A549 (cell line): ENCODE measurements around the gene LRRC71. TPM values are rescaled to one million over a fixed set of nuclear protein-coding genes. Genes with fewer than 3 reads are reported as not detected.

Experiments used
- ATAC-seq, 2 experiments: fragments of 200-7000 bp in 1 of 2; fragments of >200 bp in 1 of 2; cut with Nextera tagmentation in 1 of 2; cut with Tn5 transposase in 1 of 2; 3 replicates each; pipeline versions ENCODE4 v1.8.0 to v1.9.1; 2018 to 2020; ENCODE audit warnings: mild to moderate bottlenecking in 1 of 2, moderate library complexity in 1 of 2
- CTCF ChIA-PET: fragments of 300-600 bp; sonication (Branson Sonifier 250); formaldehyde crosslinking; extraction: SDS; loops from one replicate; lab custom pipeline; 2021; ENCODE audit warnings: antibody characterized with exemption, inconsistent platforms; lab: Yijun Ruan, JAX
- POLR2A ChIA-PET: fragments of 350-600 bp; formaldehyde crosslinking; extraction: SDS; loops from one replicate; lab custom pipeline; 2021; ENCODE audit warnings: antibody characterized with exemption, inconsistent platforms; lab: Yijun Ruan, JAX
- DNase-seq, 2 experiments: peaks; one replicate each; pipeline versions ENCODE4 v3.0.0 to v3.0.0-alpha.2; 2011 to 2016; ENCODE audit warnings: low read depth in 1 of 2, low spot score in 1 of 2
- FAIRE-seq: peaks from 2 replicates; lab custom pipeline; 2011; peaks lifted over from hg19 to GRCh38; lab: Jason Lieb, UNC
- H3K27ac ChIP-seq, 2 experiments: fragments of >200 bp; sonication (Bioruptor Twin); formaldehyde crosslinking; 3 replicates each; pipeline ENCODE4 v1.5.1; 2016 to 2017
- H3K4me1 ChIP-seq: fragments of >200 bp; sonication (Bioruptor Twin); formaldehyde crosslinking; 3 replicates; pipeline ENCODE4 v1.6.1; 2016
- H3K4me2 ChIP-seq: fragments of >200 bp; sonication (Bioruptor Twin); formaldehyde crosslinking; 3 replicates; pipeline ENCODE4 v1.6.1; 2016
- H3K4me3 ChIP-seq: fragments of >200 bp; sonication (Bioruptor Twin); formaldehyde crosslinking; 3 replicates; pipeline ENCODE4 v1.5.1; 2016
- H3K9me3 ChIP-seq: fragments of >200 bp; sonication (Bioruptor Twin); formaldehyde crosslinking; 3 replicates; pipeline ENCODE4 v1.6.1; 2016
- BHLHE40 ChIP-seq: IDR thresholded peaks from 2 replicates; pipeline ENCODE4 v1.6.1; 2012; ENCODE audit warnings: low read depth, low read length, inconsistent platforms
- CEBPB ChIP-seq, 2 experiments: fragments of >200 bp in 1 of 2; sonication (Bioruptor Twin) in 1 of 2; formaldehyde crosslinking in 1 of 2; IDR thresholded peaks; 2 replicates each; pipeline ENCODE4 v1.6.1; 2012 to 2016
- CHD2 ChIP-seq: fragments of 150-350 bp; IDR thresholded peaks from 2 replicates; pipeline ENCODE4 v1.6.1; 2014; ENCODE audit warnings: low read length; ENCODE audit not compliant: partially characterized antibody
- EHF ChIP-seq: fragments of 250-450 bp; sonication (Bioruptor Pico); IDR thresholded peaks from 2 replicates; pipeline ENCODE4 v1.5.0; 2020; ENCODE audit warnings: mild to moderate bottlenecking
- EHMT2 ChIP-seq: fragments of 200-600 bp; sonication (generic); IDR thresholded peaks from 2 replicates; pipeline ENCODE4 v1.6.1; 2016; ENCODE audit warnings: antibody characterized with exemption, low read depth, mild to moderate bottlenecking, moderate library complexity
- EP300 ChIP-seq, 2 experiments: fragments of >200 bp; sonication (Bioruptor Twin); formaldehyde crosslinking; IDR thresholded peaks; 2 replicates in 1 of 2; 3 replicates in 1 of 2; pipeline ENCODE4 v1.6.1; 2016 to 2017
- ESRRA ChIP-seq: fragments of 150-350 bp; IDR thresholded peaks from 2 replicates; pipeline ENCODE4 v1.6.1; 2014; ENCODE audit warnings: mild to moderate bottlenecking, low read length, borderline replicate concordance
- HDAC2 ChIP-seq: fragments of 200-600 bp; sonication (generic); IDR thresholded peaks from 2 replicates; pipeline ENCODE4 v1.6.1; 2016
- HEYL ChIP-seq: fragments of 250-450 bp; sonication (Bioruptor Pico); IDR thresholded peaks from 2 replicates; pipeline ENCODE4 v1.8.0; 2021; ENCODE audit warnings: mild to moderate bottlenecking, moderate library complexity
- HOXA7 ChIP-seq: fragments of 250-450 bp; sonication (Bioruptor Pico); IDR thresholded peaks from 2 replicates; pipeline ENCODE4 v1.5.0; 2020; ENCODE audit warnings: mild to moderate bottlenecking, moderate library complexity
- JUN ChIP-seq, 2 experiments: fragments of >200 bp; sonication (Bioruptor Twin); formaldehyde crosslinking; IDR thresholded peaks; 2 replicates in 1 of 2; 3 replicates in 1 of 2; pipeline ENCODE4 v1.6.1; 2016 to 2017
- JUNB ChIP-seq: fragments of >200 bp; sonication (Bioruptor Twin); formaldehyde crosslinking; IDR thresholded peaks from 2 replicates; pipeline ENCODE4 v1.6.1; 2016
- KDM1A ChIP-seq: fragments of 200-600 bp; sonication (generic); IDR thresholded peaks from 2 replicates; pipeline ENCODE4 v1.6.1; 2016; ENCODE audit warnings: low read depth, mild to moderate bottlenecking
- MAFK ChIP-seq: fragments of 450-650 bp; IDR thresholded peaks from 2 replicates; pipeline ENCODE4 v1.6.1; 2014; ENCODE audit not compliant: partially characterized antibody
- MYC ChIP-seq: IDR thresholded peaks from 2 replicates; pipeline ENCODE4 v1.6.1; 2012; ENCODE audit warnings: mild to moderate bottlenecking, inconsistent platforms, low read length, improper control_type of control experiment, borderline replicate concordance
- NFE2L2 ChIP-seq: fragments of 150-350 bp; conservative IDR thresholded peaks from 2 replicates; pipeline ENCODE4 v1.6.1; 2014; ENCODE audit warnings: low read length
- NPAS2 ChIP-seq: fragments of 250-450 bp; sonication (Bioruptor Pico); IDR thresholded peaks from 2 replicates; pipeline ENCODE4 v1.8.0; 2022; ENCODE audit warnings: mild to moderate bottlenecking, moderate library complexity, borderline replicate concordance
- POLR2A ChIP-seq: IDR thresholded peaks from 2 replicates; pipeline ENCODE4 v1.6.1; 2012; ENCODE audit warnings: mild to moderate bottlenecking, low read length
- POLR2AphosphoS2 ChIP-seq: conservative IDR thresholded peaks from 2 replicates; pipeline ENCODE4 v1.6.1; 2012; ENCODE audit warnings: low read length, improper control_type of control experiment, inconsistent platforms
- RARB ChIP-seq: fragments of 250-450 bp; sonication (Bioruptor Pico); IDR thresholded peaks from 2 replicates; pipeline ENCODE4 v1.8.0; 2021; ENCODE audit warnings: mild to moderate bottlenecking, moderate library complexity
- RFX5 ChIP-seq: fragments of 450-650 bp; IDR thresholded peaks from 2 replicates; pipeline ENCODE4 v1.7.1; 2014; ENCODE audit warnings: antibody characterized with exemption, mild to moderate bottlenecking, moderate library complexity
- SMC3 ChIP-seq: fragments of >200 bp; sonication (Bioruptor Twin); formaldehyde crosslinking; IDR thresholded peaks from 3 replicates; pipeline ENCODE4 v1.6.1; 2018; ENCODE audit warnings: inconsistent platforms
- SREBF2 ChIP-seq: fragments of 450-650 bp; IDR thresholded peaks from 2 replicates; pipeline ENCODE4 v1.6.1; 2014; ENCODE audit warnings: mild to moderate bottlenecking, moderate library complexity
- TP53 ChIP-seq: fragments of 250-450 bp; sonication (Bioruptor Pico); IDR thresholded peaks from 2 replicates; pipeline ENCODE4 v1.5.0; 2021; ENCODE audit warnings: mild to moderate bottlenecking, moderate library complexity
- ZC3H11A ChIP-seq: fragments of 450-650 bp; IDR thresholded peaks from 2 replicates; pipeline ENCODE4 v1.6.1; 2014; ENCODE audit warnings: antibody characterized with exemption, mild to moderate bottlenecking
- ZFP36 ChIP-seq: fragments of 450-650 bp; IDR thresholded peaks from 2 replicates; pipeline ENCODE4 v1.6.1; 2014; ENCODE audit warnings: borderline replicate concordance; ENCODE audit not compliant: partially characterized antibody
- WGBS: methylation state at CpG from one replicate; pipeline ENCODE4 v1.1.6; 2017; ENCODE audit errors: missing lambda C conversion rate; 5-methylcytosine and 5-hydroxymethylcytosine counted together
- polyA plus RNA-seq, 4 experiments: library from polyadenylated mRNA; depleted of rRNA in 3 of 4; stranded (reverse); fragments of >200 nt; fragmentation: RNase III in 1 of 4; extraction: RNeasy Plus Mini Kit Qiagen cat#74134 plus additional on column Dnase treatment in 1 of 4; gene quantifications; 2 replicates in 3 of 4; 3 replicates in 1 of 4; pipeline ENCODE4 v1.2.3, GENCODE V29; 2011 to 2017
- TF ChIP-seq, protein P1 (sequence below): fragments of 150-350 bp; IDR thresholded peaks from 2 replicates; pipeline ENCODE4 v1.6.1; 2014; ENCODE audit warnings: low read depth, mild to moderate bottlenecking, low read length
- TF ChIP-seq, protein P2 (sequence below): IDR thresholded peaks from 2 replicates; pipeline ENCODE4 v1.6.1; 2012
- TF ChIP-seq, protein P3 (sequence below): IDR thresholded peaks from 2 replicates; pipeline ENCODE4 v1.6.1; 2012; ENCODE audit warnings: low read depth, borderline replicate concordance
- TF ChIP-seq, protein P4 (sequence below): fragments of 200-600 bp; sonication (generic); IDR thresholded peaks from 2 replicates; pipeline ENCODE4 v1.6.1; 2016; ENCODE audit warnings: antibody characterized with exemption, mild to moderate bottlenecking, moderate library complexity
- TF ChIP-seq, protein P5 (sequence below): fragments of >200 bp; sonication (Bioruptor Twin); formaldehyde crosslinking; IDR thresholded peaks from 3 replicates; pipeline ENCODE4 v1.5.1; 2016
- TF ChIP-seq, protein P6 (sequence below): fragments of 250-450 bp; sonication (Bioruptor Pico); IDR thresholded peaks from 2 replicates; pipeline ENCODE4 v1.5.0; 2020; ENCODE audit warnings: low read depth, mild to moderate bottlenecking, moderate library complexity

Gene LRRC71
- polyA plus RNA-seq, 2 of the 4 experiments (the other 2 are of a cell fraction): 0.10 TPM; not detected in 1

DNA sequence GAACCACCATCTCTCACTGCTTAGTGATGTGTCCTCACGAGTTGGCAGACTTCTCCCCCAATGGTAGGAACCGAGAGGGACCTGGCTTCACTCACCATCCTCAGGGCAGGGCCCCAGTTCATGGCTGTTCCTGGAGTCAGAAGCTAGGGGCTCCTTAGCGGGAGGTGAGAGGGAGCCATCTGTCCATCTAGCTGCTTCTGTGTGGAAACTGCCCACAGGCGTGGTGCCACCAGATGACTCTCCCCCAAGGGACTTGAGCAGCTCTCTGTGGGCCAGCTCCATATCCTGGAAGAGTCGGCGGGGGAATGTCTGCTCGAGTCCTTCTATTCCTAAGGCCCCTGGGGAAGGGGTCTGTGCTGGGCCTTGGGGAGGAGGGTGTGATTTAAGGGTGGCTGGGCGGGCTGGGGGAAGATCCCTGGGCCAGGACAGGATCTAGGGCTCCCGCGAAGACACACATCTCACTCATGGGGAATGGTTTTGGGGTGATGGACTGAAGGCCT is 16.3 kb downstream of the LRRC71 start:
- POLR2A ChIA-PET: no interaction called here
- no peak for ATAC-seq
- TF ChIP-seq ESRRA: no peak
- TF ChIP-seq EHF (CRISPR knock-in tag): no peak
- no peak for TF ChIP-seq SMC3
- TF ChIP-seq, protein P1, sequence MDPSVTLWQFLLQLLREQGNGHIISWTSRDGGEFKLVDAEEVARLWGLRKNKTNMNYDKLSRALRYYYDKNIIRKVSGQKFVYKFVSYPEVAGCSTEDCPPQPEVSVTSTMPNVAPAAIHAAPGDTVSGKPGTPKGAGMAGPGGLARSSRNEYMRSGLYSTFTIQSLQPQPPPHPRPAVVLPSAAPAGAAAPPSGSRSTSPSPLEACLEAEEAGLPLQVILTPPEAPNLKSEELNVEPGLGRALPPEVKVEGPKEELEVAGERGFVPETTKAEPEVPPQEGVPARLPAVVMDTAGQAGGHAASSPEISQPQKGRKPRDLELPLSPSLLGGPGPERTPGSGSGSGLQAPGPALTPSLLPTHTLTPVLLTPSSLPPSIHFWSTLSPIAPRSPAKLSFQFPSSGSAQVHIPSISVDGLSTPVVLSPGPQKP: no peak
- TF ChIP-seq POLR2A: no peak
- no peak for TF ChIP-seq ZFP36
- TF ChIP-seq CEBPB (IDR thresholded peaks at IDR 0.05): no peak
- TF ChIP-seq BHLHE40: no peak
- no peak for TF ChIP-seq NPAS2
- TF ChIP-seq, protein P2, sequence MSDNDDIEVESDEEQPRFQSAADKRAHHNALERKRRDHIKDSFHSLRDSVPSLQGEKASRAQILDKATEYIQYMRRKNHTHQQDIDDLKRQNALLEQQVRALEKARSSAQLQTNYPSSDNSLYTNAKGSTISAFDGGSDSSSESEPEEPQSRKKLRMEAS: no peak
- no peak for TF ChIP-seq MYC
- TF ChIP-seq EP300 (IDR thresholded peaks at IDR 0.05): no peak
- no peak for TF ChIP-seq CHD2
- no peak for TF ChIP-seq POLR2AphosphoS2
- no peak for TF ChIP-seq JUNB
- TF ChIP-seq TP53 (CRISPR knock-in tag): no peak
- no peak for TF ChIP-seq NFE2L2

DNA sequence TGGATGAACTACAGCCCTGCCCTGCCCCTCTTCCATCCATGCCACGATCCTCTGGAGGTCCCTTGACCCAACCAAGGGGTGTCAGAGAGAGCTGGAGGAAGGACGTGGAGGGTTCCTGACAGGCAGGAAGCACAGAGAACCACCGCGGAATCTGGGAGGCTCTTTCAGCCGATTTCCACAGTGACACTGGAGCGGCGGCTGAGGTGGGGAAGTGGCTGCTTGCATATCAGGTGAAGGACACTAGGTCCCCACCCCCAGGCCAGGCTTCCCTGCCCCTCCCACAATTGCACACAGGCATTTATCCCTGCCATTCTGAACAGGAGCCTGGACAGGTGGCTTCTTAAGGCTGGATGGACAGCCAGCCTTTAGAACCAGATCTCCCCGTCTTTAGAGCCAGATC is 17.5 kb downstream of the LRRC71 start:
- no peak overlapping the region for H3K4me3 ChIP-seq
- H3K27ac ChIP-seq: no peak overlapping the region
- no peaks in the 10 kb centered on the region for H3K9me3 ChIP-seq
- CTCF ChIA-PET: interaction anchor here (0.6 to 3.0 kb wide), 11 partner anchors 9 to 216 kb away, joined by 3 to 23 read pairs (median 4); partner anchors contain the start of gene LRRC71
- 85% methylated on average over 8 of the region's 8 CpGs for WGBS
- ATAC-seq (no peak), FAIRE-seq (no peak), DNase-seq (no peak)
- H3K4me1 ChIP-seq: no peaks in the 10 kb centered on the region
- no peak overlapping the region for H3K4me2 ChIP-seq
- POLR2A ChIA-PET: interaction anchor here (0.6 kb wide), 1 partner anchor 115 kb away, joined by 6 read pairs; no protein-coding TSS in a partner anchor
- no peak for TF ChIP-seq ESRRA
- TF ChIP-seq, protein P3, sequence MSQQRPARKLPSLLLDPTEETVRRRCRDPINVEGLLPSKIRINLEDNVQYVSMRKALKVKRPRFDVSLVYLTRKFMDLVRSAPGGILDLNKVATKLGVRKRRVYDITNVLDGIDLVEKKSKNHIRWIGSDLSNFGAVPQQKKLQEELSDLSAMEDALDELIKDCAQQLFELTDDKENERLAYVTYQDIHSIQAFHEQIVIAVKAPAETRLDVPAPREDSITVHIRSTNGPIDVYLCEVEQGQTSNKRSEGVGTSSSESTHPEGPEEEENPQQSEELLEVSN: no peak
- TF ChIP-seq POLR2A: no peak
- TF ChIP-seq, protein P4, sequence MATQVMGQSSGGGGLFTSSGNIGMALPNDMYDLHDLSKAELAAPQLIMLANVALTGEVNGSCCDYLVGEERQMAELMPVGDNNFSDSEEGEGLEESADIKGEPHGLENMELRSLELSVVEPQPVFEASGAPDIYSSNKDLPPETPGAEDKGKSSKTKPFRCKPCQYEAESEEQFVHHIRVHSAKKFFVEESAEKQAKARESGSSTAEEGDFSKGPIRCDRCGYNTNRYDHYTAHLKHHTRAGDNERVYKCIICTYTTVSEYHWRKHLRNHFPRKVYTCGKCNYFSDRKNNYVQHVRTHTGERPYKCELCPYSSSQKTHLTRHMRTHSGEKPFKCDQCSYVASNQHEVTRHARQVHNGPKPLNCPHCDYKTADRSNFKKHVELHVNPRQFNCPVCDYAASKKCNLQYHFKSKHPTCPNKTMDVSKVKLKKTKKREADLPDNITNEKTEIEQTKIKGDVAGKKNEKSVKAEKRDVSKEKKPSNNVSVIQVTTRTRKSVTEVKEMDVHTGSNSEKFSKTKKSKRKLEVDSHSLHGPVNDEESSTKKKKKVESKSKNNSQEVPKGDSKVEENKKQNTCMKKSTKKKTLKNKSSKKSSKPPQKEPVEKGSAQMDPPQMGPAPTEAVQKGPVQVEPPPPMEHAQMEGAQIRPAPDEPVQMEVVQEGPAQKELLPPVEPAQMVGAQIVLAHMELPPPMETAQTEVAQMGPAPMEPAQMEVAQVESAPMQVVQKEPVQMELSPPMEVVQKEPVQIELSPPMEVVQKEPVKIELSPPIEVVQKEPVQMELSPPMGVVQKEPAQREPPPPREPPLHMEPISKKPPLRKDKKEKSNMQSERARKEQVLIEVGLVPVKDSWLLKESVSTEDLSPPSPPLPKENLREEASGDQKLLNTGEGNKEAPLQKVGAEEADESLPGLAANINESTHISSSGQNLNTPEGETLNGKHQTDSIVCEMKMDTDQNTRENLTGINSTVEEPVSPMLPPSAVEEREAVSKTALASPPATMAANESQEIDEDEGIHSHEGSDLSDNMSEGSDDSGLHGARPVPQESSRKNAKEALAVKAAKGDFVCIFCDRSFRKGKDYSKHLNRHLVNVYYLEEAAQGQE: no peak
- TF ChIP-seq EHMT2: no peak
- TF ChIP-seq HEYL: no peak
- no peak for TF ChIP-seq POLR2AphosphoS2
- no peak for TF ChIP-seq KDM1A
- TF ChIP-seq MAFK: no peak
- TF ChIP-seq, protein P5, sequence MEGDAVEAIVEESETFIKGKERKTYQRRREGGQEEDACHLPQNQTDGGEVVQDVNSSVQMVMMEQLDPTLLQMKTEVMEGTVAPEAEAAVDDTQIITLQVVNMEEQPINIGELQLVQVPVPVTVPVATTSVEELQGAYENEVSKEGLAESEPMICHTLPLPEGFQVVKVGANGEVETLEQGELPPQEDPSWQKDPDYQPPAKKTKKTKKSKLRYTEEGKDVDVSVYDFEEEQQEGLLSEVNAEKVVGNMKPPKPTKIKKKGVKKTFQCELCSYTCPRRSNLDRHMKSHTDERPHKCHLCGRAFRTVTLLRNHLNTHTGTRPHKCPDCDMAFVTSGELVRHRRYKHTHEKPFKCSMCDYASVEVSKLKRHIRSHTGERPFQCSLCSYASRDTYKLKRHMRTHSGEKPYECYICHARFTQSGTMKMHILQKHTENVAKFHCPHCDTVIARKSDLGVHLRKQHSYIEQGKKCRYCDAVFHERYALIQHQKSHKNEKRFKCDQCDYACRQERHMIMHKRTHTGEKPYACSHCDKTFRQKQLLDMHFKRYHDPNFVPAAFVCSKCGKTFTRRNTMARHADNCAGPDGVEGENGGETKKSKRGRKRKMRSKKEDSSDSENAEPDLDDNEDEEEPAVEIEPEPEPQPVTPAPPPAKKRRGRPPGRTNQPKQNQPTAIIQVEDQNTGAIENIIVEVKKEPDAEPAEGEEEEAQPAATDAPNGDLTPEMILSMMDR: no peak
- TF ChIP-seq JUN (IDR thresholded peaks at IDR 0.05): no peak
- no peak for TF ChIP-seq RFX5
- no peak for TF ChIP-seq RARB (CRISPR knock-in tag)
- TF ChIP-seq SREBF2: no peak
- TF ChIP-seq HOXA7: no peak
- TF ChIP-seq, protein P6, sequence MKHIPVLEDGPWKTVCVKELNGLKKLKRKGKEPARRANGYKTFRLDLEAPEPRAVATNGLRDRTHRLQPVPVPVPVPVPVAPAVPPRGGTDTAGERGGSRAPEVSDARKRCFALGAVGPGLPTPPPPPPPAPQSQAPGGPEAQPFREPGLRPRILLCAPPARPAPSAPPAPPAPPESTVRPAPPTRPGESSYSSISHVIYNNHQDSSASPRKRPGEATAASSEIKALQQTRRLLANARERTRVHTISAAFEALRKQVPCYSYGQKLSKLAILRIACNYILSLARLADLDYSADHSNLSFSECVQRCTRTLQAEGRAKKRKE: no peak
- TF ChIP-seq ZC3H11A: no peak
- no peak for TF ChIP-seq HDAC2

More for the DNA sequence above, 16.3 kb downstream of the LRRC71 start:
- Histone ChIP-seq H3K4me2 (no peak overlapping the region), H3K9me3 (no peaks in the 10 kb centered on the region), H3K4me3 (no peak overlapping the region), H3K27ac (no peak overlapping the region), H3K4me1 (no peaks in the 10 kb centered on the region)
- DNase-seq: no peak
- WGBS: 93% methylated on average over 10 of the region's 10 CpGs
- FAIRE-seq: no peak
- CTCF ChIA-PET: interaction anchor here (0.8 to 3.0 kb wide), 6 partner anchors 10 to 210 kb away, joined by 3 to 23 read pairs (median 5); partner anchors contain the start of gene LRRC71
